ENCODE measurements around the gene ASPHD1.

DNA sequence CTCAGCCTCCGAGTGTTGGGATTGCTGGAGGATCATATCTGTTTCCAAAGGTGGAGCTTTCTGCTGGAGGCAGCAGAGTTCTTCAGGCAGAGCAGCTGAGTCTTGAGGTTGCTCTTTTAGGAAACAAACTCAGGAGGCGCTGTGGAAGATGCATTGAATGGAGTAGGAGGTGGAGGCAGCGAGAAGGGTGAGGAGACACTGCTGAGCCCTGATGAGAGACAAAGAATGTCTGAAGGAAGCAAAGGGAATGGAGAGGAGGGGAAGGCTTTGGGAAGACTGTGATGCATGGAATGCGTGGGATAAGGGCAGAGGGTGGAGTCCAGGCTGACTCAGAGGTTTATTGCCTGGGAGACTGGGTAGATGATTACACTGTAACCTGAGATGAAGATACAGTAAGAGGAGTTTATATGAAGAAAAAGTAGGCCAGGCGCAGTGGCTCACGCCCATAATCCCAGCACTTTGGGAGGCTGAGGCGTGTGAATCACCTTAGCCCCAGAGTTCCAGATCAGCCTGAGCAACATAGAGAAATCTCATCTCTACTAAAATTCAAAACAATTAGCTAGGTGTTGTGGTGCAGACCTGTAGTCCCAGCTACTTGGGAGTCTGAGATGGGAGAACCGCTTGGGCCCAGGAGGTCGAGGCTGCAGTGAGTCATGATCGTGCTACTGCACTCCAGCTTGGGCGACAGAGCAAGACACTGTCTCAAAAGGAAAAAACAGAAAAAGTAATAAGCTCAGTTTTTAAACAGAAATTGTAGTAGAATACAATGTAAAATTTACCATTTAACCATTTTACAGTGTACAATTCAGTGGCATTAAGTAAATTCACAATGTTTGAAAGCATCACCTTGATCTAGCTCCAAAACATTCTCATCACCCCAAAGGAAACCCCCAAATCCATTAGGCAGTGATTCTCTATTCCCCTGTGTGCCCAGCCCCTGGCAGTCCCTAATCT, 43.8 kb downstream of the ASPHD1 start:
- TF ChIP-seq, protein P1, sequence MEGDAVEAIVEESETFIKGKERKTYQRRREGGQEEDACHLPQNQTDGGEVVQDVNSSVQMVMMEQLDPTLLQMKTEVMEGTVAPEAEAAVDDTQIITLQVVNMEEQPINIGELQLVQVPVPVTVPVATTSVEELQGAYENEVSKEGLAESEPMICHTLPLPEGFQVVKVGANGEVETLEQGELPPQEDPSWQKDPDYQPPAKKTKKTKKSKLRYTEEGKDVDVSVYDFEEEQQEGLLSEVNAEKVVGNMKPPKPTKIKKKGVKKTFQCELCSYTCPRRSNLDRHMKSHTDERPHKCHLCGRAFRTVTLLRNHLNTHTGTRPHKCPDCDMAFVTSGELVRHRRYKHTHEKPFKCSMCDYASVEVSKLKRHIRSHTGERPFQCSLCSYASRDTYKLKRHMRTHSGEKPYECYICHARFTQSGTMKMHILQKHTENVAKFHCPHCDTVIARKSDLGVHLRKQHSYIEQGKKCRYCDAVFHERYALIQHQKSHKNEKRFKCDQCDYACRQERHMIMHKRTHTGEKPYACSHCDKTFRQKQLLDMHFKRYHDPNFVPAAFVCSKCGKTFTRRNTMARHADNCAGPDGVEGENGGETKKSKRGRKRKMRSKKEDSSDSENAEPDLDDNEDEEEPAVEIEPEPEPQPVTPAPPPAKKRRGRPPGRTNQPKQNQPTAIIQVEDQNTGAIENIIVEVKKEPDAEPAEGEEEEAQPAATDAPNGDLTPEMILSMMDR (conservative IDR thresholded peaks at IDR 0.05; ENCODE audit: low read depth, low read length): peak; percentile 44
- no peak for TF ChIP-seq EZH2 (IDR thresholded peaks at IDR 0.05; ENCODE audit: borderline replicate concordance, low read depth, low read length, poor library complexity, severe bottlenecking)

Data from A673 (cell line).